Endothelial cell (in vitro differentiated cells): Measurements from ENCODE around the gene ZNF394. TPM values are rescaled to one million over a fixed set of nuclear protein-coding genes. Genes with fewer than 3 reads are reported as not detected.

ENCODE experiments used
- DNase-seq: peaks from one replicate; pipeline ENCODE4 v3.0.0; 2021; ENCODE audit warnings: low spot score
- H3K27ac Mint-ChIP-seq: one replicate; pipeline ENCODE4 v1.8.0; 2021; ENCODE audit warnings: mixed read lengths, inconsistent platforms; ENCODE audit not compliant: unreplicated experiment
- H3K27me3 Mint-ChIP-seq: one replicate; pipeline ENCODE4 v1.8.0; 2021; ENCODE audit warnings: mild to moderate bottlenecking, moderate library complexity, mixed read lengths, inconsistent platforms; ENCODE audit not compliant: unreplicated experiment
- H3K36me3 Mint-ChIP-seq: one replicate; pipeline ENCODE4 v1.8.0; 2021; ENCODE audit warnings: mild to moderate bottlenecking, low read depth, mixed read lengths, inconsistent platforms; ENCODE audit not compliant: unreplicated experiment
- H3K4me1 Mint-ChIP-seq: one replicate; pipeline ENCODE4 v1.8.0; 2021; ENCODE audit warnings: mild to moderate bottlenecking, mixed read lengths, inconsistent platforms; ENCODE audit not compliant: unreplicated experiment
- H3K4me3 Mint-ChIP-seq: one replicate; pipeline ENCODE4 v1.8.0; 2021; ENCODE audit warnings: mild to moderate bottlenecking, mixed read lengths, inconsistent platforms; ENCODE audit not compliant: unreplicated experiment
- H3K9me3 Mint-ChIP-seq: one replicate; pipeline ENCODE4 v1.8.0; 2021; ENCODE audit warnings: mixed read lengths, inconsistent platforms; ENCODE audit not compliant: unreplicated experiment
- CTCF ChIP-seq: fragments of 200-600 bp; sonication (generic); IDR thresholded peaks from one replicate; pipeline ENCODE4 v1.5.0; 2021; ENCODE audit warnings: antibody characterized with exemption; ENCODE audit not compliant: unreplicated experiment
- total RNA-seq: library from RNA; stranded (reverse); fragmentation: NEBNext Ultra II Directional; extraction: Animal tissue kit (Norgen Biotek cat#: 25700); gene quantifications from one replicate; pipeline ENCODE4 v1.2.1, GENCODE V29; 2021; ENCODE audit not compliant: unreplicated experiment

The ZNF394 gene
- total RNA-seq, 1 donor from 2014 or later = 24.6 TPM

- no peak for TF ChIP-seq CTCF
- no peak for DNase-seq
- H3K9me3 Mint-ChIP-seq = no peaks in the 10 kb centered on the region
- peaks cover 21% of the 10 kb centered on the region for H3K36me3 Mint-ChIP-seq
- peaks cover 2% of the 10 kb centered on the region for H3K4me1 Mint-ChIP-seq
- peaks cover 5% of the 10 kb centered on the region for H3K27me3 Mint-ChIP-seq
- peak overlapping the region; percentile 30 for H3K27ac Mint-ChIP-seq
- H3K4me3 Mint-ChIP-seq = no peak overlapping the region
Observed at GRCh38 chr7:99478464-99479440, 21.3 kb downstream of the ZNF394 start.

- no peak for TF ChIP-seq CTCF
- Mint-ChIP-seq H3K4me1 (peaks cover 6% of the 10 kb centered on the region), H3K27me3 (peaks cover 10% of the 10 kb centered on the region), H3K4me3 (peak overlapping the region; percentile 34), H3K27ac (no peak overlapping the region), H3K9me3 (no peaks in the 10 kb centered on the region), H3K36me3 (peaks cover 18% of the 10 kb centered on the region)
- DNase-seq = no peak
Observed at GRCh38 chr7:99476107-99476506, 24.0 kb downstream of the ZNF394 start.

GRCh38 chr7:99473315-99473596 is 26.8 kb downstream of the ZNF394 start:
- Mint-ChIP-seq H3K4me1 (peaks cover 6% of the 10 kb centered on the region), H3K4me3 (peak overlapping the region; percentile 100), H3K27ac (peak overlapping the region; percentile 85), H3K27me3 (peaks cover 13% of the 10 kb centered on the region), H3K9me3 (no peaks in the 10 kb centered on the region), H3K36me3 (peaks cover 18% of the 10 kb centered on the region)
- TF ChIP-seq CTCF = no peak
- DNase-seq = no peak

GRCh38 chr7:99472561-99473314 is 27.3 kb downstream of the ZNF394 start, which contains the start of gene ZNF789:
Gene ZNF789, plus strand, starts transcription at chr7:99472890. Its CDS starts 3,567 bp downstream, at chr7:99476457.
- H3K36me3 Mint-ChIP-seq = peaks cover 15% of the 10 kb centered on the region
- H3K4me3 Mint-ChIP-seq = peak within 1 kb of the TSS; percentile 100
- DNase-seq = peak; percentile 98
- peak within 1 kb of the TSS; percentile 96 for H3K27ac Mint-ChIP-seq
- TF ChIP-seq CTCF = no peak
- H3K27me3 Mint-ChIP-seq = peaks cover 13% of the 10 kb centered on the region
- H3K4me1 Mint-ChIP-seq = peaks cover 6% of the 10 kb centered on the region
- no peaks in the 10 kb centered on the region for H3K9me3 Mint-ChIP-seq
